Measurements from ENCODE around the gene PRKAR2B.

DNA sequence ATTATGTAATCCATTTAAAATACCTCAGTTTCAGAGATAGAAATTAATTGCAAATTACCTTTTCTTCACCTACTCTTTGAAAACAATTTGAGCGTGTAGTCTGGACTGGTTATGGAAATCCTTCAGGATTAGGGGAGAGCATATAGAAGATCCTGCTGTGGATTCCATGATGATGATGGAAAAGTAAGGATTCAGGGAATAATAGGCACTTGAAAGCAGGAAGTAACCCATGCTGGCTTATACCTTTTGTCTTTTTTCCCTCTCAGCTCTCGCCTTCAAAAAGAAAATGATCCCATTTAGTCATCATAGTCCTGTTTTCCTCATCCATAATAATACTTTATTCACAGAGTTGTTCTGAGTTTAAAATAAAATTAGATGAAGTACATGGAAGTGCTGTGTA is 128.7 kb downstream of the PRKAR2B start:
- TF ChIP-seq, protein P1, sequence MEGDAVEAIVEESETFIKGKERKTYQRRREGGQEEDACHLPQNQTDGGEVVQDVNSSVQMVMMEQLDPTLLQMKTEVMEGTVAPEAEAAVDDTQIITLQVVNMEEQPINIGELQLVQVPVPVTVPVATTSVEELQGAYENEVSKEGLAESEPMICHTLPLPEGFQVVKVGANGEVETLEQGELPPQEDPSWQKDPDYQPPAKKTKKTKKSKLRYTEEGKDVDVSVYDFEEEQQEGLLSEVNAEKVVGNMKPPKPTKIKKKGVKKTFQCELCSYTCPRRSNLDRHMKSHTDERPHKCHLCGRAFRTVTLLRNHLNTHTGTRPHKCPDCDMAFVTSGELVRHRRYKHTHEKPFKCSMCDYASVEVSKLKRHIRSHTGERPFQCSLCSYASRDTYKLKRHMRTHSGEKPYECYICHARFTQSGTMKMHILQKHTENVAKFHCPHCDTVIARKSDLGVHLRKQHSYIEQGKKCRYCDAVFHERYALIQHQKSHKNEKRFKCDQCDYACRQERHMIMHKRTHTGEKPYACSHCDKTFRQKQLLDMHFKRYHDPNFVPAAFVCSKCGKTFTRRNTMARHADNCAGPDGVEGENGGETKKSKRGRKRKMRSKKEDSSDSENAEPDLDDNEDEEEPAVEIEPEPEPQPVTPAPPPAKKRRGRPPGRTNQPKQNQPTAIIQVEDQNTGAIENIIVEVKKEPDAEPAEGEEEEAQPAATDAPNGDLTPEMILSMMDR (IDR thresholded peaks at IDR 0.05 in 2 of 3, conservative IDR thresholded peaks at IDR 0.05 in 1 of 3; ENCODE audit: borderline replicate concordance in 1 of 3, insufficient read depth in 1 of 3, low read depth in 2 of 3, low read length in 2 of 3) = no peak
- TF ChIP-seq POLR2AphosphoS5 (IDR thresholded peaks at IDR 0.05; ENCODE audit: low read depth, low read length) (no peak), EZH2phosphoT487 (IDR thresholded peaks at IDR 0.05; ENCODE audit: borderline replicate concordance) (no peak), SIN3A (IDR thresholded peaks at IDR 0.05; ENCODE audit: low read depth) (no peak), EGR1 (IDR thresholded peaks at IDR 0.05; ENCODE audit: low read depth) (no peak), POLR2A (IDR thresholded peaks at IDR 0.05; ENCODE audit: borderline replicate concordance, extremely low read depth, insufficient read depth, insufficient read length) (no peak), EZH2 (IDR thresholded peaks at IDR 0.05) (no peak), YY1 (IDR thresholded peaks at IDR 0.05; ENCODE audit: extremely low read depth, insufficient replicate concordance, low read depth, low read length) (no peak), RAD21 (IDR thresholded peaks at IDR 0.05; ENCODE audit: low read depth) (no peak), SRF (IDR thresholded peaks at IDR 0.05; ENCODE audit: low read depth) (no peak)
- TF ChIP-seq, protein P2, sequence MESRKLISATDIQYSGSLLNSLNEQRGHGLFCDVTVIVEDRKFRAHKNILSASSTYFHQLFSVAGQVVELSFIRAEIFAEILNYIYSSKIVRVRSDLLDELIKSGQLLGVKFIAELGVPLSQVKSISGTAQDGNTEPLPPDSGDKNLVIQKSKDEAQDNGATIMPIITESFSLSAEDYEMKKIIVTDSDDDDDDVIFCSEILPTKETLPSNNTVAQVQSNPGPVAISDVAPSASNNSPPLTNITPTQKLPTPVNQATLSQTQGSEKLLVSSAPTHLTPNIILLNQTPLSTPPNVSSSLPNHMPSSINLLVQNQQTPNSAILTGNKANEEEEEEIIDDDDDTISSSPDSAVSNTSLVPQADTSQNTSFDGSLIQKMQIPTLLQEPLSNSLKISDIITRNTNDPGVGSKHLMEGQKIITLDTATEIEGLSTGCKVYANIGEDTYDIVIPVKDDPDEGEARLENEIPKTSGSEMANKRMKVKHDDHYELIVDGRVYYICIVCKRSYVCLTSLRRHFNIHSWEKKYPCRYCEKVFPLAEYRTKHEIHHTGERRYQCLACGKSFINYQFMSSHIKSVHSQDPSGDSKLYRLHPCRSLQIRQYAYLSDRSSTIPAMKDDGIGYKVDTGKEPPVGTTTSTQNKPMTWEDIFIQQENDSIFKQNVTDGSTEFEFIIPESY (IDR thresholded peaks at IDR 0.05; ENCODE audit: extremely low read depth, insufficient replicate concordance, low read length) = no peak
